PC-3 (cell line): ENCODE data around the gene LANCL2.

Experiments used
- CTCF ChIP-seq: fragments of 300-600 bp; sonication (generic); conservative IDR thresholded peaks from 2 replicates; pipeline ENCODE4 v1.5.1; 2017; ENCODE audit warnings: antibody characterized with exemption, low read depth, mild to moderate bottlenecking, low read length
- EZH2phosphoT487 ChIP-seq: fragments of 300-600 bp; sonication (generic); IDR thresholded peaks from 2 replicates; pipeline ENCODE4 v1.6.1; 2018; ENCODE audit warnings: mild to moderate bottlenecking, antibody characterized with exemption, low read length, borderline replicate concordance

GRCh38 chr7:55335151-55335550 lies 30.0 kb upstream of the LANCL2 start:
- no peak for TF ChIP-seq CTCF
- no peak for TF ChIP-seq EZH2phosphoT487
